Right lobe of liver (tissue), 4 donors: ENCODE data around the gene EXOC4.

Experiments
- CTCF ChIP-seq, 4 donors: fragments of 200-600 bp in 3 of 4; fragments of 450-650 bp in 1 of 4; IDR thresholded peaks; one replicate each; pipeline versions ENCODE4 v1.5.1 to v1.8.0; 2016 to 2022; ENCODE audit warnings: antibody characterized with exemption in 4 of 4, mild to moderate bottlenecking in 2 of 4
- POLR2A ChIP-seq: fragments of 450-650 bp; IDR thresholded peaks from one replicate; pipeline ENCODE4 v1.6.1; 2017; ENCODE audit warnings: antibody characterized with exemption, mild to moderate bottlenecking
- donor health status: DM: no; HTN: no; CAD: no.
- donor health status: DM: no; HTN: no; CAD: no.
- donor health status: DM: no; HTN: yes; CAD: no.

- no peak for TF ChIP-seq CTCF (IDR thresholded peaks at IDR 0.05)
- TF ChIP-seq POLR2A = no peak
Measured at GRCh38 chr7:133554330-133554729, 301.5 kb downstream of the EXOC4 start.
